Measurements from ENCODE around the gene AP2M1.

DNA sequence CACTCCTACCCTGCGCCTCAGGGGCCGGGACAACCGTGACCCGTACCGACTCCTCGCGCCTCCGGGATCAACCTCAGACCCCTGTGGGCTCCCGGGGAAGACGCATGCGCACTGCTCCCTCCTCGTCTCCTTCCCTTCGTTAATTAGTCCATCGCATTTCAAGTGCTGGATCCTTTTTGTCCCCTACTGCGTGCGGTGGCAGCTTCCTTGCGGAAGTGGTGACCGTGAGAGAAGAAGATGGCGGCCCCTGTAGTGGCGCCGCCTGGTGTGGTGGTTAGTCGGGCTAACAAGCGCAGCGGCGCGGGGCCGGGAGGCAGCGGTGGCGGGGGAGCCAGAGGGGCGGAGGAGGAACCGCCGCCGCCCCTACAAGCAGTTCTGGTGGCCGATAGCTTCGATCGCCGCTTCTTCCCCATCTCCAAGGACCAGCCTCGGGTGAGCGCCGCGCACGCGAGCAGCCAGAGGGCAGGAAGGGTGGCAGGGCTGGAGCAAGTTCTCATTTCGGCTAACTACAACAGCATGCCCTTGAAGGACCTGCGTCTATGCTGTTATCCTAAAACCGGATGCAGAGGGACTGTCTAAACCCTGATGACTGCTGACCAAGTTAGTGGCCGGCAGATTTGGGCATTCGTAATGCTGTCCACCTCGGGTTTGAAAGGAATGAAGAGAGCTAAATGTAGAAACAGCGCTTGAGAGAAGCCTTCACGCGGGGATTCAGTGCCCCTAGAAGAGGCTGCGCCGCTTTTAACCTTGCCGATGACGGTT lies 39.3 kb upstream of the AP2M1 start, which contains the start of gene EIF2B5:
- TF ChIP-seq, protein P1, sequence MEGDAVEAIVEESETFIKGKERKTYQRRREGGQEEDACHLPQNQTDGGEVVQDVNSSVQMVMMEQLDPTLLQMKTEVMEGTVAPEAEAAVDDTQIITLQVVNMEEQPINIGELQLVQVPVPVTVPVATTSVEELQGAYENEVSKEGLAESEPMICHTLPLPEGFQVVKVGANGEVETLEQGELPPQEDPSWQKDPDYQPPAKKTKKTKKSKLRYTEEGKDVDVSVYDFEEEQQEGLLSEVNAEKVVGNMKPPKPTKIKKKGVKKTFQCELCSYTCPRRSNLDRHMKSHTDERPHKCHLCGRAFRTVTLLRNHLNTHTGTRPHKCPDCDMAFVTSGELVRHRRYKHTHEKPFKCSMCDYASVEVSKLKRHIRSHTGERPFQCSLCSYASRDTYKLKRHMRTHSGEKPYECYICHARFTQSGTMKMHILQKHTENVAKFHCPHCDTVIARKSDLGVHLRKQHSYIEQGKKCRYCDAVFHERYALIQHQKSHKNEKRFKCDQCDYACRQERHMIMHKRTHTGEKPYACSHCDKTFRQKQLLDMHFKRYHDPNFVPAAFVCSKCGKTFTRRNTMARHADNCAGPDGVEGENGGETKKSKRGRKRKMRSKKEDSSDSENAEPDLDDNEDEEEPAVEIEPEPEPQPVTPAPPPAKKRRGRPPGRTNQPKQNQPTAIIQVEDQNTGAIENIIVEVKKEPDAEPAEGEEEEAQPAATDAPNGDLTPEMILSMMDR (IDR thresholded peaks at IDR 0.05; ENCODE audit: low read depth, low read length, missing input control) = peak; percentile 26
- TF ChIP-seq REST (IDR thresholded peaks at IDR 0.05) = peak; percentile 75
- TF ChIP-seq ZBTB33 (IDR thresholded peaks at IDR 0.05) = peak; percentile 90
- TF ChIP-seq SP1 (IDR thresholded peaks at IDR 0.05) = peak; percentile 32
